Nephron (organoid): Measurements from ENCODE around the gene BAIAP2L1.
A peak's percentile ranks its signal among the peaks of the same experiment; 100 is the strongest.

Source experiments
- H3K27ac Mint-ChIP-seq, 3 experiments: 2 replicates each; pipeline ENCODE4 v1.8.0; 2020; ENCODE audit warnings: mixed read lengths in 3 of 3, mild to moderate bottlenecking in 2 of 3, moderate library complexity in 1 of 3
- H3K27me3 Mint-ChIP-seq: 2 replicates; pipeline ENCODE4 v1.8.0; 2021; ENCODE audit warnings: low read depth, mild to moderate bottlenecking, moderate library complexity, mixed read lengths
- H3K36me3 Mint-ChIP-seq: 2 replicates; pipeline ENCODE4 v1.8.0; 2020; ENCODE audit warnings: low read depth, mixed read lengths
- H3K4me1 Mint-ChIP-seq: 2 replicates; pipeline ENCODE4 v1.8.0; 2020; ENCODE audit warnings: mixed read lengths
- H3K4me3 Mint-ChIP-seq, 3 experiments: 2 replicates each; pipeline ENCODE4 v1.8.0; 2020; ENCODE audit warnings: mild to moderate bottlenecking in 3 of 3, mixed read lengths in 3 of 3, moderate library complexity in 2 of 3
- H3K9me3 Mint-ChIP-seq: 2 replicates; pipeline ENCODE4 v1.8.0; 2020; ENCODE audit warnings: mixed read lengths
- TF ChIP-seq, protein P1 (sequence below), 3 experiments: fragments of 200-600 bp; sonication (generic); IDR thresholded peaks; one replicate each; pipeline ENCODE4 v1.5.0; 2021; ENCODE audit warnings: antibody characterized with exemption in 3 of 3; ENCODE audit not compliant: unreplicated experiment in 3 of 3

The BAIAP2L1 gene

DNA sequence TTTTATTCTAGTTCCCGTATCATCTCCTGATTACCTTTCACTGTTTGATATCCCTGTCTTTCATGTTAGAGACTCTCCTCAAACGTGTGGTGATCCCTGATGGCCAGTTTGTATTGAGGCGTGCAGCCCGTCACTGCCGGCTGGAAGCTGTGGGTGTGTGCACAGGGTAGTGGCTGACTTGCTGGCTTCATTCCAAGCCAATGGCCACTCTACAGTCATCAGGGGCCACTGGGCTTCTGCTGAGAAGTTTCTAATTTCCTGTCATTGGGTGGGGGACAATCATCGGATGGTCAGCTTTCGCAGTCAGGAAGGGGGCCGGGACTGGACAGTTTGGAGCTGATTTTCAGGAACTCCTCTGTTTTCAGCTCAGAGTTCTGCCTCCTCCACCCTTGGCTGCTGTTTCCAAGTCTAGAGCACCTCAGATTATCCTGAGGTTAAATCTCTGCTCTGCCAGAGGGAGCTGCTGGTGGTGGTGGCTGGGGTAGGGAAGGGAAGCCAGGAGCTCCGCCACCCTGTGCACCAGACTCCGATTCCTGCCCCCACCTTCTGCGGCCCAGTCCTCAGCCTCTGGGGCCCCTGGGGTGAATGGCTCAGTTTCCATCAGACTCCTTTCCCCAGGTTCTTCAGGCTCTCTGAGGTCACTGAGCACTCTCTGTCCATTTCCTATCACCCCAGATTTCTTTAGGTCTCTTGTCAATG is 34.9 kb downstream of the BAIAP2L1 start:
- H3K4me1 Mint-ChIP-seq = peaks cover 10% of the 10 kb centered on the region
- no peak overlapping the region for H3K27ac Mint-ChIP-seq
- no peaks in the 10 kb centered on the region for H3K9me3 Mint-ChIP-seq
- peaks cover 3% of the 10 kb centered on the region for H3K27me3 Mint-ChIP-seq
- no peaks in the 10 kb centered on the region for H3K36me3 Mint-ChIP-seq
- TF ChIP-seq, protein P1, sequence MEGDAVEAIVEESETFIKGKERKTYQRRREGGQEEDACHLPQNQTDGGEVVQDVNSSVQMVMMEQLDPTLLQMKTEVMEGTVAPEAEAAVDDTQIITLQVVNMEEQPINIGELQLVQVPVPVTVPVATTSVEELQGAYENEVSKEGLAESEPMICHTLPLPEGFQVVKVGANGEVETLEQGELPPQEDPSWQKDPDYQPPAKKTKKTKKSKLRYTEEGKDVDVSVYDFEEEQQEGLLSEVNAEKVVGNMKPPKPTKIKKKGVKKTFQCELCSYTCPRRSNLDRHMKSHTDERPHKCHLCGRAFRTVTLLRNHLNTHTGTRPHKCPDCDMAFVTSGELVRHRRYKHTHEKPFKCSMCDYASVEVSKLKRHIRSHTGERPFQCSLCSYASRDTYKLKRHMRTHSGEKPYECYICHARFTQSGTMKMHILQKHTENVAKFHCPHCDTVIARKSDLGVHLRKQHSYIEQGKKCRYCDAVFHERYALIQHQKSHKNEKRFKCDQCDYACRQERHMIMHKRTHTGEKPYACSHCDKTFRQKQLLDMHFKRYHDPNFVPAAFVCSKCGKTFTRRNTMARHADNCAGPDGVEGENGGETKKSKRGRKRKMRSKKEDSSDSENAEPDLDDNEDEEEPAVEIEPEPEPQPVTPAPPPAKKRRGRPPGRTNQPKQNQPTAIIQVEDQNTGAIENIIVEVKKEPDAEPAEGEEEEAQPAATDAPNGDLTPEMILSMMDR (IDR thresholded peaks at IDR 0.05; ENCODE audit: unreplicated experiment in 3 of 3) = no peak
- H3K4me3 Mint-ChIP-seq = no peak overlapping the region

DNA sequence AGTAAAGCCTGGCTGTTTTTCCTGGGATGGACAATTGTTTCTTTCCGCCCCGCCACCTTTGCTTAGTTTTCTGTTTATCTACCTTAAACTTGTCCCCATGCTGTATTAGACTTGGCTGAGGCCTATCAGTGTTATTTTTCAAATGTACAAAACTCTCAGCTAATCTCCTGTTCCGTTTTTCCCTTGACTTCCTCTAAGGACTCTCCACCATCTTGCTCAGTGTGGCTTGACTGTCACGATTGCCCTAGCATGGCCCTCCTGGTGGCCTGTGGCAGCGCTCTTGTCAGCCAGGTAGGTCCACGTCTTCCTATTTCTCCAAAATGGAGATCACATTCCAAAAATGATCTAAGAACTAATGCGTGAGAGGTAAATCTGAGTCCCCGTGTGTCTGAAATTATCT is 36.7 kb downstream of the BAIAP2L1 start:
- Mint-ChIP-seq H3K4me1 (peaks cover 10% of the 10 kb centered on the region), H3K27ac (no peak overlapping the region), H3K9me3 (no peaks in the 10 kb centered on the region), H3K4me3 (no peak overlapping the region), H3K27me3 (peaks cover 3% of the 10 kb centered on the region), H3K36me3 (no peaks in the 10 kb centered on the region)
- TF ChIP-seq, protein P1 (IDR thresholded peaks at IDR 0.05; ENCODE audit: unreplicated experiment in 3 of 3) = no peak

DNA sequence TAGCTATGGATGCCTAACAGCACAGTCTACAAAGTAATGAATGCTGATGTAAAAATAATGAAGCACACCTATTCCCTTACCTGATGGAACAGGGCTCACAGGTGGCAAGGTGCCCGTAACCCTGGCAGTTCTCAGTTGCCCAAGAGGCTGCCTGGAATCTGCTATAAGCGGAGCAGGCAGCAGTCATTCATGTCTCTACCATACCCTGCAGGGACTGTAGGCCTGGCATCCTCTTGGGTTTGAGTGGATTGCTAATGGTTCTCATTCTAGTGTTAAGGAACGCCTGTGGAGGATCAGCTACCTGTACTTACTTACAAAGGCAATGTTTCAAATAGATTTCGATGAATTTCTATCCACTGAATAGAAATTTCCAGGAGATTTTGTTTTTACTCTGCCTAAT is 38.4 kb downstream of the BAIAP2L1 start:
- Mint-ChIP-seq H3K4me3 (no peak overlapping the region), H3K27me3 (peaks cover 3% of the 10 kb centered on the region), H3K9me3 (no peaks in the 10 kb centered on the region), H3K36me3 (no peaks in the 10 kb centered on the region), H3K4me1 (peaks cover 10% of the 10 kb centered on the region), H3K27ac (no peak overlapping the region)
- TF ChIP-seq, protein P1 (IDR thresholded peaks at IDR 0.05; ENCODE audit: unreplicated experiment in 3 of 3) = no peak

DNA sequence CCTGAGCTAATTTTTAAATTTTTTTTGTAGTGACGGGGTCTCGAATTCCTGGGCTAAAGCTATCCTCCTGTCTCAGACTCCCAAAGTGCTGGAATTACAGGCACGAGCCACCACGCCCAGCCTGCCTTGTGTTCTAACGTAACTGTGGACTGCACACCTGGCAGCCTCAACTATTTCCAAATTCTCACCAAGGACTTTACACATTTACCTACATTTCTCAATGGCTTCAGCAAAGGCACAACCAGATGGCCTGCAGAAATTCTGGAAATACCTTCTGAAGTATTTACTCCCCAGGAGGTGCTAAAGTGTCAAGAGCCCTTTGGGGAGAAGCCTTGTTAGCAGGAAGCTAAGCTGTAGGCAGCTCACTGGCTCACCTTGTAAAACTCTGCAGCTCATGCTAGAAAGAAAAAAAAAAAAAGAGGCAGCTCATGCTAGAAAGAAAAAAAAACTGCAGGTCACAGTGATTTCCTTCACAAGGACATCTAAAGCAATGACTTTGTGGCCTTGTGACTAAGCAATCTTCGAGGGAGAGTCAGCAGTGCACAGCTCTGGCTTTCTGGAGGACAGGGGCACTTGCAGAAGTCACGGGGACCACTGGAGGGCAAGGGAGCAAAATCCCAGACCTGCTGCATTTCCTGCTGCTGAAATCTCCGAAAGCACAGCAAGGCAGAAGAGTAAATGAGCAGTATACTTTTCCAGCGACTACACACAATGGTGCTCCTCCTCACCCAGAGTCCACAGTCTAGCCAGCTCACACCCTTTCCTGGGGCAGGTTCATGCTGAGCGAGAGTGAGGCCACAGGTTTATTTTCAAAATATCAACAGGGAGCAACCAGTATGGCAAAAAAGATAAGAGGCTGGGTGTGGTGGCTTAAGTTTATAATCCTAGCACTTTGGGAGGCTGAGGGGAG is 40.4 kb downstream of the BAIAP2L1 start:
- no peaks in the 10 kb centered on the region for H3K36me3 Mint-ChIP-seq
- no peaks in the 10 kb centered on the region for H3K4me1 Mint-ChIP-seq
- no peaks in the 10 kb centered on the region for H3K27me3 Mint-ChIP-seq
- H3K9me3 Mint-ChIP-seq = no peaks in the 10 kb centered on the region
- H3K4me3 Mint-ChIP-seq = no peak overlapping the region
- TF ChIP-seq, protein P1 (IDR thresholded peaks at IDR 0.05; ENCODE audit: unreplicated experiment in 3 of 3) = no peak
- peak overlapping the region in 1 of 3 experiments; percentile 66 for H3K27ac Mint-ChIP-seq

DNA sequence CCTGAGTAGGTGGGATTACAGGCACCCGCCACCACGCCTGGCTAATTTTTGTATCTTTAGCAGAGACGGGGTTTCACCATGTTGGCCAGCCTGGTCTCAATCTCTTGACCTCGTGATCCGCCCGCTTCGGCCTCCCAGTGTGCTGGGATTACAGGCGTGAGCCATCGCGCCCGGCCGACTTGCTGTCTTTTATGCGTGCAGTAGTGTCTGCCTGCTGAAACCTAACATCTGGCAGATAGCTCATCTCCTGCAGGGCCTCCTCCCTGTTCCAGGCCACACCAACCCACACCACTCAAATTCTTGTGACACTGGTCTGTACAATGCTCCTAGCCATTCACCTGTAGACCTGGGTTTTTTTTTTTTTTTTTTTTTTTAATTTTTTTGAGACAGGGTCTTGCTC is 41.5 kb downstream of the BAIAP2L1 start:
- no peaks in the 10 kb centered on the region for H3K36me3 Mint-ChIP-seq
- H3K27ac Mint-ChIP-seq = no peak overlapping the region
- H3K27me3 Mint-ChIP-seq = no peaks in the 10 kb centered on the region
- TF ChIP-seq, protein P1 (IDR thresholded peaks at IDR 0.05; ENCODE audit: unreplicated experiment in 3 of 3) = no peak
- no peaks in the 10 kb centered on the region for H3K4me1 Mint-ChIP-seq
- H3K4me3 Mint-ChIP-seq = no peak overlapping the region
- H3K9me3 Mint-ChIP-seq = no peaks in the 10 kb centered on the region
